Cardiac fibroblast (primary cell): ENCODE results near the gene SELENOO.
A peak's percentile ranks its signal among the peaks of the same experiment; 100 is the strongest.

Experiments used
- DNase-seq, 2 donors: peaks; one replicate each; pipeline versions ENCODE4 v3.0.0 to v3.0.0-alpha.2; 2010; ENCODE audit warnings: low read depth in 2 of 2
- H3K4me3 ChIP-seq, 2 donors: replicated peaks in 1 of 2; 1 replicate in 1 of 2; 2 replicates in 1 of 2; pipeline ENCODE4 v1.5.1; 2011; ENCODE audit warnings: low read depth in 2 of 2, low read length in 2 of 2, mild to moderate bottlenecking in 2 of 2, moderate library complexity in 1 of 2
- CTCF ChIP-seq: IDR thresholded peaks from one replicate; pipeline ENCODE4 v1.5.1; 2011; ENCODE audit warnings: low read depth, mild to moderate bottlenecking, low read length, inconsistent platforms

The SELENOO gene

GRCh38 chr22:50233223-50233622 lies 32.4 kb downstream of the SELENOO start:
- DNase-seq = no peak
- no peak for TF ChIP-seq CTCF
- H3K4me3 ChIP-seq = no peak overlapping the region

GRCh38 chr22:50236731-50237409 lies 36.1 kb downstream of the SELENOO start:
- H3K4me3 ChIP-seq = no peak overlapping the region
- peak; percentile 34 to 45 for DNase-seq
- TF ChIP-seq CTCF = peak; percentile 56

- H3K4me3 ChIP-seq = no peak overlapping the region
- DNase-seq = no peak
- no peak for TF ChIP-seq CTCF
These were observed 37.9 kb downstream of the SELENOO start for GRCh38 chr22:50238755-50239154.

- no peak for DNase-seq
- H3K4me3 ChIP-seq = peak overlapping the region; percentile 30 to 45
- TF ChIP-seq CTCF = no peak
These were observed 41.7 kb downstream of the SELENOO start for GRCh38 chr22:50242406-50242949.

GRCh38 chr22:50243685-50244419 lies 43.0 kb downstream of the SELENOO start:
- DNase-seq = no peak
- H3K4me3 ChIP-seq = peak overlapping the region; percentile 99
- TF ChIP-seq CTCF = no peak

- peak within 1 kb of the TSS; percentile 99 for H3K4me3 ChIP-seq
- DNase-seq = peak; percentile 90 to 92
- peak; percentile 37 for TF ChIP-seq CTCF
These were observed 43.8 kb downstream of the SELENOO start, which contains the start of gene TUBGCP6 for GRCh38 chr22:50244420-50245213. Gene TUBGCP6, minus strand, starts transcription at chr22:50245023. Its CDS starts 564 bp downstream, at chr22:50244459.
